Body of pancreas (tissue), 4 donors: ENCODE results near the gene MGAT5.

ENCODE experiments used
- CTCF ChIP-seq, 7 experiments: fragments of 450-650 bp in 4 of 7; fragments of 200-600 bp in 3 of 7; sonication (generic) in 3 of 7; IDR thresholded peaks; one replicate each; pipeline ENCODE4 v1.5.1; 2016 to 2019; ENCODE audit warnings: antibody characterized with exemption in 7 of 7
- POLR2A ChIP-seq, 3 donors: fragments of 450-650 bp; IDR thresholded peaks; one replicate each; pipeline ENCODE4 v1.6.1; 2016; ENCODE audit warnings: antibody characterized with exemption in 3 of 3, mild to moderate bottlenecking in 2 of 3

- no peak for TF ChIP-seq CTCF (IDR thresholded peaks at IDR 0.05)
- TF ChIP-seq POLR2A (IDR thresholded peaks at IDR 0.05): no peak
These were observed 112.5 kb downstream of the MGAT5 start for GRCh38 chr2:134366359-134366758.
